Astrocyte (in vitro differentiated cells and primary cell): Measurements from ENCODE around the gene STX4. TPM values are rescaled to one million over a fixed set of nuclear protein-coding genes. Genes with fewer than 3 reads are reported as not detected.

Source experiments
- DNase-seq: peaks from one replicate; pipeline ENCODE4 v3.0.0-alpha.2; 2010; ENCODE audit warnings: low read depth
- FAIRE-seq: peaks from 2 replicates; lab custom pipeline; 2011; peaks lifted over from hg19 to GRCh38; lab: Jason Lieb, UNC
- H2AFZ ChIP-seq: 2 replicates; pipeline ENCODE4 v1.6.0; 2012; ENCODE audit warnings: low read depth, low read length, inconsistent platforms
- H3K27ac ChIP-seq: 2 replicates; pipeline ENCODE4 v1.5.1; 2011; ENCODE audit warnings: low read depth, low read length, inconsistent platforms
- H3K27me3 ChIP-seq: 2 replicates; pipeline ENCODE4 v1.6.0; 2011; ENCODE audit warnings: low read length, inconsistent platforms; ENCODE audit not compliant: insufficient read depth
- H3K36me3 ChIP-seq: 2 replicates; pipeline ENCODE4 v1.5.1; 2011; ENCODE audit warnings: low read length, inconsistent platforms; ENCODE audit not compliant: insufficient read depth
- H3K4me1 ChIP-seq: 2 replicates; pipeline ENCODE4 v1.5.1; 2011; ENCODE audit warnings: low read length, inconsistent platforms; ENCODE audit not compliant: insufficient read depth
- H3K4me2 ChIP-seq: 2 replicates; pipeline ENCODE4 v1.6.0; 2012; ENCODE audit warnings: low read length, inconsistent platforms
- H3K4me3 ChIP-seq: 2 replicates; pipeline ENCODE4 v1.5.1; 2011; ENCODE audit warnings: low read depth, mild to moderate bottlenecking, low read length, inconsistent platforms; ENCODE audit not compliant: insufficient read depth
- H3K79me2 ChIP-seq: 2 replicates; pipeline ENCODE4 v1.6.0; 2012; ENCODE audit warnings: mild to moderate bottlenecking, low read length, inconsistent platforms; ENCODE audit not compliant: insufficient read depth
- H3K9ac ChIP-seq: 2 replicates; pipeline ENCODE4 v1.6.0; 2012; ENCODE audit warnings: mild to moderate bottlenecking, low read length, inconsistent platforms
- H3K9me3 ChIP-seq: 2 replicates; pipeline ENCODE4 v1.5.1; 2012; ENCODE audit warnings: low read depth, mild to moderate bottlenecking, low read length, inconsistent platforms; ENCODE audit not compliant: insufficient read depth
- H4K20me1 ChIP-seq: 2 replicates; pipeline ENCODE4 v1.6.0; 2012; ENCODE audit warnings: low read length, inconsistent platforms; ENCODE audit not compliant: insufficient read depth
- H3K27ac Mint-ChIP-seq: one replicate; pipeline ENCODE4 v1.8.0; 2021; ENCODE audit warnings: mild to moderate bottlenecking, mixed read lengths; ENCODE audit not compliant: unreplicated experiment
- H3K27me3 Mint-ChIP-seq: one replicate; pipeline ENCODE4 v1.8.0; 2021; ENCODE audit warnings: low read depth, mixed read lengths; ENCODE audit not compliant: unreplicated experiment
- H3K36me3 Mint-ChIP-seq: one replicate; pipeline ENCODE4 v1.8.0; 2021; ENCODE audit warnings: low read depth, mixed read lengths; ENCODE audit not compliant: unreplicated experiment
- H3K4me1 Mint-ChIP-seq: one replicate; pipeline ENCODE4 v1.8.0; 2021; ENCODE audit warnings: low read depth, mixed read lengths; ENCODE audit not compliant: unreplicated experiment
- H3K4me3 Mint-ChIP-seq: one replicate; pipeline ENCODE4 v1.8.0; 2021; ENCODE audit warnings: mild to moderate bottlenecking, moderate library complexity, mixed read lengths; ENCODE audit not compliant: unreplicated experiment
- H3K9me3 Mint-ChIP-seq: one replicate; pipeline ENCODE4 v1.8.0; 2021; ENCODE audit warnings: mild to moderate bottlenecking, mixed read lengths; ENCODE audit not compliant: unreplicated experiment
- EZH2 ChIP-seq: IDR thresholded peaks from 2 replicates; pipeline ENCODE4 v1.6.1; 2012; ENCODE audit warnings: mild to moderate bottlenecking, low read length, inconsistent platforms; ENCODE audit not compliant: insufficient read depth
- total RNA-seq: library from RNA; stranded (reverse); gene quantifications from 2 replicates; pipeline ENCODE4 v1.2.1, GENCODE V29; 2021
- TF ChIP-seq, protein P1 (sequence below): IDR thresholded peaks from 2 replicates; pipeline ENCODE4 v1.5.1; 2011; ENCODE audit warnings: low read depth, mild to moderate bottlenecking, inconsistent platforms, low read length, moderate library complexity; ENCODE audit not compliant: insufficient read depth

The STX4 gene
- total RNA-seq, 1 donor from 2014 or later: 56.0 TPM

- H3K4me1 ChIP-seq: peaks cover 32% of the 10 kb centered on the region
- TF ChIP-seq, protein P1, sequence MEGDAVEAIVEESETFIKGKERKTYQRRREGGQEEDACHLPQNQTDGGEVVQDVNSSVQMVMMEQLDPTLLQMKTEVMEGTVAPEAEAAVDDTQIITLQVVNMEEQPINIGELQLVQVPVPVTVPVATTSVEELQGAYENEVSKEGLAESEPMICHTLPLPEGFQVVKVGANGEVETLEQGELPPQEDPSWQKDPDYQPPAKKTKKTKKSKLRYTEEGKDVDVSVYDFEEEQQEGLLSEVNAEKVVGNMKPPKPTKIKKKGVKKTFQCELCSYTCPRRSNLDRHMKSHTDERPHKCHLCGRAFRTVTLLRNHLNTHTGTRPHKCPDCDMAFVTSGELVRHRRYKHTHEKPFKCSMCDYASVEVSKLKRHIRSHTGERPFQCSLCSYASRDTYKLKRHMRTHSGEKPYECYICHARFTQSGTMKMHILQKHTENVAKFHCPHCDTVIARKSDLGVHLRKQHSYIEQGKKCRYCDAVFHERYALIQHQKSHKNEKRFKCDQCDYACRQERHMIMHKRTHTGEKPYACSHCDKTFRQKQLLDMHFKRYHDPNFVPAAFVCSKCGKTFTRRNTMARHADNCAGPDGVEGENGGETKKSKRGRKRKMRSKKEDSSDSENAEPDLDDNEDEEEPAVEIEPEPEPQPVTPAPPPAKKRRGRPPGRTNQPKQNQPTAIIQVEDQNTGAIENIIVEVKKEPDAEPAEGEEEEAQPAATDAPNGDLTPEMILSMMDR: no peak
- TF ChIP-seq EZH2: no peak
- DNase-seq (no peak), FAIRE-seq (no peak)
- H3K27me3 Mint-ChIP-seq: no peaks in the 10 kb centered on the region
- H3K27me3 ChIP-seq: no peaks in the 10 kb centered on the region
- H3K9me3 Mint-ChIP-seq: no peaks in the 10 kb centered on the region
- H3K4me2 ChIP-seq: no peak overlapping the region
- H3K4me3 ChIP-seq: no peak overlapping the region
- H3K36me3 Mint-ChIP-seq: peaks cover 2% of the 10 kb centered on the region
- H3K9me3 ChIP-seq: no peaks in the 10 kb centered on the region
- H3K4me3 Mint-ChIP-seq: no peak overlapping the region
- H3K27ac ChIP-seq: no peak overlapping the region
- H3K9ac ChIP-seq: no peak overlapping the region
- H3K4me1 Mint-ChIP-seq: peaks cover 53% of the 10 kb centered on the region
- H3K36me3 ChIP-seq: no peaks in the 10 kb centered on the region
- no peak overlapping the region for H3K27ac Mint-ChIP-seq
- no peak overlapping the region for H2AFZ ChIP-seq
- H4K20me1 ChIP-seq: peaks cover 11% of the 10 kb centered on the region
- peaks cover 73% of the 10 kb centered on the region for H3K79me2 ChIP-seq
Measured at GRCh38 chr16:31005350-31006085, 27.8 kb upstream of the STX4 start.

GRCh38 chr16:31006086-31006385 is 27.3 kb upstream of the STX4 start:
- no peak for TF ChIP-seq EZH2
- TF ChIP-seq, protein P1: no peak
- no peaks in the 10 kb centered on the region for H3K9me3 Mint-ChIP-seq
- Histone ChIP-seq H3K9me3 (no peaks in the 10 kb centered on the region), H3K4me3 (no peak overlapping the region), H4K20me1 (peaks cover 11% of the 10 kb centered on the region), H3K79me2 (peaks cover 73% of the 10 kb centered on the region), H2AFZ (no peak overlapping the region), H3K4me1 (peaks cover 34% of the 10 kb centered on the region), H3K36me3 (no peaks in the 10 kb centered on the region), H3K27me3 (no peaks in the 10 kb centered on the region), H3K4me2 (no peak overlapping the region), H3K9ac (no peak overlapping the region), H3K27ac (no peak overlapping the region)
- H3K36me3 Mint-ChIP-seq: peaks cover 2% of the 10 kb centered on the region
- peaks cover 53% of the 10 kb centered on the region for H3K4me1 Mint-ChIP-seq
- DNase-seq (no peak), FAIRE-seq (no peak)
- no peak overlapping the region for H3K4me3 Mint-ChIP-seq
- H3K27ac Mint-ChIP-seq: no peak overlapping the region
- no peaks in the 10 kb centered on the region for H3K27me3 Mint-ChIP-seq

DNA sequence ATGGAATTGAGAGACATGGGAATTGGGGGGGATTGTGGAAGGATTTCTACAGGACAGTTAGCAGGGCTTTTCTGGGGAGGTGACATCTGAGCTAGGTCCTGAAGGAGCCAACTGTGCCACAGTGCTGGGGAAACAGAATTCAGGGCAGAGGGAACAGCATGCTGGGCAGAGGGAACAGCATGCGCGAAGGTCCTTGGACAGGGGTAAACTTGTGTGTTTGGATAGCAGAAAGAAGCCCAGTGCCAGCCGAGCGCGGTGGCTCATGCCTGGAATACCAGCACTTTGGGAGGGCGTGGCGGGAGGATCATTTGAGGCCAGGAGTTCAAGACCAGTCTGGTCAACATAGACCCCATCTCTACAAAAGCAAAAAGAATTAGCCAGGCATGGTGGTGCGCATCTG is 26.8 kb upstream of the STX4 start:
- peaks cover 73% of the 10 kb centered on the region for H3K79me2 ChIP-seq
- H3K4me1 ChIP-seq: peaks cover 35% of the 10 kb centered on the region
- Mint-ChIP-seq H3K27ac (no peak overlapping the region), H3K9me3 (no peaks in the 10 kb centered on the region), H3K27me3 (peaks cover 4% of the 10 kb centered on the region), H3K36me3 (peaks cover 2% of the 10 kb centered on the region), H3K4me1 (peaks cover 54% of the 10 kb centered on the region), H3K4me3 (no peak overlapping the region)
- H3K4me2 ChIP-seq: no peak overlapping the region
- TF ChIP-seq, protein P1: no peak
- no peak for TF ChIP-seq EZH2
- no peaks in the 10 kb centered on the region for H3K36me3 ChIP-seq
- H4K20me1 ChIP-seq: peaks cover 11% of the 10 kb centered on the region
- no peak for DNase-seq
- H3K9ac ChIP-seq: no peak overlapping the region
- H3K4me3 ChIP-seq: no peak overlapping the region
- no peaks in the 10 kb centered on the region for H3K27me3 ChIP-seq
- no peaks in the 10 kb centered on the region for H3K9me3 ChIP-seq
- no peak overlapping the region for H3K27ac ChIP-seq
- FAIRE-seq: no peak
- H2AFZ ChIP-seq: no peak overlapping the region
